Diencephalon (tissue), 1 donor: ENCODE results near the gene PLEKHB1. TPM values are rescaled to one million over a fixed set of nuclear protein-coding genes. Genes with fewer than 3 reads are reported as not detected.

Experiments
- total RNA-seq: library from RNA; depleted of rRNA; stranded (reverse); fragments of >200 nt; gene quantifications from one replicate; pipeline ENCODE4 v1.2.3, GENCODE V29; 2014

PLEKHB1 gene
- 29.5 TPM for total RNA-seq

GRCh38 chr11:73645972-73646631, at the start of gene PLEKHB1:
Gene PLEKHB1, plus strand, starts transcription at chr11:73646581. Its CDS starts 28 bp downstream, at chr11:73646609.

GRCh38 chr11:73597956-73598718, 48.2 kb upstream of the PLEKHB1 start, which contains the start of gene FAM168A:
Gene FAM168A, minus strand, starts transcription at chr11:73598112. Its CDS starts 129,638 bp downstream, at chr11:73468474.

Other genes starting within 250 kb of the PLEKHB1 start
- gene FAM168A, start 48.5 kb upstream of the PLEKHB1 start, total RNA-seq, result 95.0 TPM
- 337 TPM for gene RAB6A, start 114.5 kb downstream of the PLEKHB1 start, total RNA-seq
- 38.3 TPM for gene MRPL48, start 141.3 kb downstream of the PLEKHB1 start, total RNA-seq
- 26.1 TPM for gene COA4, start 230.3 kb downstream of the PLEKHB1 start, total RNA-seq
- 23.1 TPM for gene PAAF1, start 230.4 kb downstream of the PLEKHB1 start, total RNA-seq